H1 (cell line): Measurements from ENCODE around the gene RBP3. TPM values are rescaled to one million over a fixed set of nuclear protein-coding genes. Genes with fewer than 3 reads are reported as not detected.

ENCODE experiments used
- CTCF ChIA-PET: fragments of 300-600 bp; sonication (Branson Sonifier 250); formaldehyde crosslinking; loops from one replicate; lab custom pipeline; 2021; ENCODE audit not compliant: partially characterized antibody; lab: Charles Lee
- POLR2A ChIA-PET: fragments of 300-600 bp; sonication (Branson Sonifier 250); formaldehyde crosslinking; loops from one replicate; lab custom pipeline; 2021; ENCODE audit warnings: inconsistent platforms; ENCODE audit not compliant: partially characterized antibody; lab: Charles Lee
- DNase-seq, 2 experiments: peaks; one replicate each; pipeline versions ENCODE4 v3.0.0 to v3.0.0-alpha.2; 2010 to 2022; ENCODE audit warnings: low spot score in 2 of 2, low read depth in 1 of 2, mixed read lengths in 1 of 2
- FAIRE-seq: peaks from 2 replicates; lab custom pipeline; 2011; peaks lifted over from hg19 to GRCh38; lab: Jason Lieb, UNC
- H2AFZ ChIP-seq: 2 replicates; pipeline ENCODE4 v1.8.1; 2012; ENCODE audit warnings: low read length, inconsistent platforms
- H2AK5ac ChIP-seq: 2 replicates; pipeline ENCODE4 v1.6.1; 2013; ENCODE audit warnings: low read depth, low read length
- H2BK120ac ChIP-seq: replicated peaks from 2 replicates; pipeline ENCODE3; 2013; ENCODE audit warnings: low read depth, low read length, inconsistent platforms
- H2BK12ac ChIP-seq: 2 replicates; pipeline ENCODE4 v1.6.1; 2013; ENCODE audit warnings: low read depth, low read length
- H2BK15ac ChIP-seq: 2 replicates; pipeline ENCODE4 v1.6.1; 2013; ENCODE audit warnings: low read length
- H2BK20ac ChIP-seq: 2 replicates; pipeline ENCODE4 v1.6.1; 2013; ENCODE audit warnings: low read length
- H2BK5ac ChIP-seq: 2 replicates; pipeline ENCODE4 v1.6.1; 2013; ENCODE audit warnings: low read depth, low read length
- H3K14ac ChIP-seq: 2 replicates; pipeline ENCODE4 v1.6.1; 2013; ENCODE audit warnings: inconsistent platforms; ENCODE audit not compliant: insufficient read length
- H3K18ac ChIP-seq: 2 replicates; pipeline ENCODE4 v1.6.1; 2013; ENCODE audit warnings: low read length; ENCODE audit errors: extremely low read depth
- H3K23ac ChIP-seq: 2 replicates; pipeline ENCODE4 v1.6.1; 2013; ENCODE audit warnings: inconsistent platforms; ENCODE audit not compliant: insufficient read length
- H3K23me2 ChIP-seq: 2 replicates; pipeline ENCODE4 v1.6.1; 2013; ENCODE audit warnings: low read depth, low read length
- H3K27ac ChIP-seq: 2 replicates; pipeline ENCODE4 v1.6.1; 2011; ENCODE audit warnings: low read depth, low read length, inconsistent platforms
- H3K27me3 ChIP-seq, 4 experiments: replicated peaks in 1 of 4; 1 replicate in 1 of 4; 2 replicates in 3 of 4; pipeline versions ENCODE4 v1.6.1 to v1.8.1; 2011 to 2013; ENCODE audit warnings: low read length in 3 of 4, mild to moderate bottlenecking in 3 of 4, inconsistent platforms in 2 of 4, mixed read lengths in 2 of 4, moderate library complexity in 1 of 4; ENCODE audit not compliant: control insufficient read depth in 3 of 4, insufficient read depth in 3 of 4; ENCODE audit errors: extremely low read depth in 1 of 4
- H3K36me3 ChIP-seq, 4 experiments: 2 replicates each; pipeline versions ENCODE4 v1.6.1 to v1.8.1; 2011 to 2013; ENCODE audit warnings: mild to moderate bottlenecking in 4 of 4, low read length in 3 of 4, moderate library complexity in 2 of 4, control low read depth in 1 of 4, inconsistent platforms in 1 of 4; ENCODE audit not compliant: insufficient read depth in 4 of 4, control insufficient read depth in 2 of 4
- H3K4ac ChIP-seq: replicated peaks from 2 replicates; pipeline ENCODE3; 2013; ENCODE audit warnings: low read length, low read depth, mixed read lengths, inconsistent platforms; ENCODE audit not compliant: insufficient read length
- H3K4me1 ChIP-seq, 4 experiments: replicated peaks in 1 of 4; 1 replicate in 1 of 4; 2 replicates in 3 of 4; pipeline versions ENCODE4 v1.6.1 to v1.8.1; 2011 to 2013; ENCODE audit warnings: low read length in 3 of 4, inconsistent platforms in 2 of 4, mixed read lengths in 1 of 4; ENCODE audit not compliant: insufficient read depth in 4 of 4, control insufficient read depth in 3 of 4
- H3K4me2 ChIP-seq, 2 experiments: 2 replicates each; pipeline versions ENCODE4 v1.6.1 to v1.8.1; 2011 to 2013; ENCODE audit warnings: low read depth in 2 of 2, low read length in 2 of 2, control low read depth in 1 of 2, inconsistent platforms in 1 of 2, mild to moderate bottlenecking in 1 of 2; ENCODE audit not compliant: insufficient read depth in 1 of 2
- H3K4me3 ChIP-seq, 4 experiments: fragments of 200-600, 300-600 bp in 1 of 4; sonication (generic), shearing (Covaris generic), sonication (Bioruptor Twin) in 1 of 4; 2 replicates each; pipeline versions ENCODE4 v1.5.1 to v1.8.1; 2011 to 2016; ENCODE audit warnings: low read length in 4 of 4, low read depth in 3 of 4, control low read depth in 2 of 4, inconsistent platforms in 2 of 4, mild to moderate bottlenecking in 2 of 4, mixed read lengths in 1 of 4, moderate library complexity in 1 of 4; ENCODE audit not compliant: insufficient read depth in 2 of 4; ENCODE audit errors: extremely low read depth in 1 of 4
- H3K56ac ChIP-seq: replicated peaks from 2 replicates; pipeline ENCODE3; 2013; ENCODE audit warnings: low read depth, mild to moderate bottlenecking, mixed read lengths, low read length, inconsistent platforms; ENCODE audit not compliant: insufficient read length
- H3K79me1 ChIP-seq: 2 replicates; pipeline ENCODE4 v1.6.1; 2013; ENCODE audit warnings: low read depth, low read length, control low read depth
- H3K79me2 ChIP-seq, 2 experiments: 2 replicates each; pipeline versions ENCODE4 v1.6.1 to v1.8.1; 2012 to 2013; ENCODE audit warnings: low read length in 2 of 2, mild to moderate bottlenecking in 2 of 2, inconsistent platforms in 1 of 2; ENCODE audit not compliant: insufficient read depth in 2 of 2, control insufficient read depth in 1 of 2
- H3K9ac ChIP-seq, 4 experiments: replicated peaks in 1 of 4; 1 replicate in 1 of 4; 2 replicates in 3 of 4; pipeline versions ENCODE4 v1.6.1 to v1.8.1; 2011 to 2013; ENCODE audit warnings: low read depth in 3 of 4, low read length in 3 of 4, control low read depth in 2 of 4, mild to moderate bottlenecking in 2 of 4, moderate library complexity in 2 of 4, inconsistent platforms in 1 of 4; ENCODE audit errors: extremely low read depth in 1 of 4
- H3K9me3 ChIP-seq, 2 experiments: 2 replicates each; pipeline versions ENCODE4 v1.6.1 to v1.8.1; 2012 to 2013; ENCODE audit warnings: mild to moderate bottlenecking in 2 of 2, moderate library complexity in 2 of 2, control low read depth in 1 of 2, inconsistent platforms in 1 of 2, low read depth in 1 of 2, low read length in 1 of 2, mixed read lengths in 1 of 2; ENCODE audit not compliant: insufficient read depth in 2 of 2
- H4K20me1 ChIP-seq, 2 experiments: replicated peaks in 1 of 2; 2 replicates each; pipeline versions ENCODE3 to v1.8.1; 2011 to 2013; ENCODE audit warnings: inconsistent platforms in 2 of 2, low read length in 2 of 2, mild to moderate bottlenecking in 1 of 2; ENCODE audit not compliant: insufficient read depth in 2 of 2, control insufficient read depth in 1 of 2
- H4K5ac ChIP-seq: 2 replicates; pipeline ENCODE4 v1.6.1; 2013; ENCODE audit warnings: low read length, low read depth, mixed read lengths, inconsistent platforms; ENCODE audit not compliant: insufficient read length
- H4K8ac ChIP-seq: 2 replicates; pipeline ENCODE4 v1.8.0; 2013; ENCODE audit warnings: mild to moderate bottlenecking, moderate library complexity, low read length, inconsistent platforms; ENCODE audit not compliant: insufficient read depth; ENCODE audit errors: extremely low read depth
- H4K91ac ChIP-seq: replicated peaks from 2 replicates; pipeline ENCODE3; 2013; ENCODE audit warnings: low read length, mixed read lengths, inconsistent platforms; ENCODE audit not compliant: insufficient read length
- CBX5 ChIP-seq: fragments of 300-800, 300-1000 bp; sonication (generic); IDR thresholded peaks from 2 replicates; pipeline ENCODE4 v1.7.1; 2016; ENCODE audit warnings: antibody characterized with exemption, low read length, low read depth
- CBX8 ChIP-seq: fragments of 300-800, 300-1000 bp; sonication (generic); IDR thresholded peaks from 2 replicates; pipeline ENCODE4 v1.7.1; 2016; ENCODE audit warnings: low read depth, low read length, borderline replicate concordance
- FOSL1 ChIP-seq: IDR thresholded peaks from 2 replicates; pipeline ENCODE4 v1.6.1; 2011; ENCODE audit warnings: mild to moderate bottlenecking, low read depth, low read length, moderate library complexity; ENCODE audit not compliant: insufficient read depth
- GTF2F1 ChIP-seq: IDR thresholded peaks from 2 replicates; pipeline ENCODE4 v1.6.1; 2012; ENCODE audit warnings: low read depth, low read length, improper control_type of control experiment, borderline replicate concordance
- PHF8 ChIP-seq: fragments of 200-600 bp; sonication (generic); conservative IDR thresholded peaks from 2 replicates; pipeline ENCODE4 v1.7.1; 2012; ENCODE audit warnings: low read depth, mild to moderate bottlenecking, inconsistent platforms, low read length, moderate library complexity
- POLR2A ChIP-seq, 2 experiments: IDR thresholded peaks; 1 replicate in 1 of 2; 2 replicates in 1 of 2; pipeline ENCODE4 v1.6.1; 2011; ENCODE audit warnings: low read depth in 2 of 2, low read length in 2 of 2, mild to moderate bottlenecking in 2 of 2; ENCODE audit errors: control extremely low read depth in 1 of 2
- RXRA ChIP-seq: IDR thresholded peaks from 2 replicates; pipeline ENCODE4 v1.6.1; 2011; ENCODE audit warnings: low read depth, mild to moderate bottlenecking, low read length, moderate library complexity; ENCODE audit not compliant: insufficient read depth
- SAP30 ChIP-seq: fragments of 300-600 bp; sonication (generic); IDR thresholded peaks from 2 replicates; pipeline ENCODE4 v1.7.1; 2012; ENCODE audit warnings: low read length, moderate library complexity, mild to moderate bottlenecking, inconsistent platforms; ENCODE audit not compliant: insufficient read depth, insufficient replicate concordance
- SP1 ChIP-seq: IDR thresholded peaks from 2 replicates; pipeline ENCODE4 v1.6.1; 2011; ENCODE audit warnings: low read depth, low read length
- SP4 ChIP-seq: IDR thresholded peaks from 2 replicates; pipeline ENCODE4 v1.6.1; 2012; ENCODE audit warnings: low read length, inconsistent platforms
- WGBS, 2 experiments: shearing (Covaris generic) in 1 of 2; methylation state at CpG; one replicate each; pipeline versions ENCODE4 v1.1.6 to v1.1.7; 2013 to 2015; ENCODE audit warnings: low lambda C conversion rate in 2 of 2, mixed read lengths in 2 of 2, inconsistent platforms in 1 of 2, low coverage in 1 of 2, missing lambda C conversion rate in 1 of 2; ENCODE audit not compliant: insufficient replicate concordance in 2 of 2, insufficient coverage in 1 of 2, insufficient read length in 1 of 2; ENCODE audit errors: extremely low coverage in 1 of 2, missing lambda C conversion rate in 1 of 2; 5-methylcytosine and 5-hydroxymethylcytosine counted together
- polyA plus RNA-seq, 7 experiments: library from polyadenylated mRNA; depleted of rRNA in 3 of 7; stranded (reverse) in 5 of 7; unstranded in 2 of 7; fragments of >200 nt in 5 of 7; fragments of 200-250 nt in 2 of 7; gene quantifications; 1 replicate in 5 of 7; 2 replicates in 1 of 7; 4 replicates in 1 of 7; pipeline versions ENCODE4 v1.2.1 to v1.2.3, GENCODE V29; 2011 to 2013; ENCODE audit warnings: missing spikeins in 2 of 7, mixed read lengths in 2 of 7
- total RNA-seq: library from RNA; stranded (reverse); fragmentation: NEBNext Ultra II Directional; extraction: Animal tissue kit (Norgen Biotek cat#: 25700); gene quantifications from 2 replicates; pipeline ENCODE4 v1.2.1, GENCODE V29; 2021

Gene RBP3
- total and polyA plus RNA-seq, 2 of the 8 experiments (the other 6 are each of a cell fraction or from before 2014, with no cell fraction given): not detected

GRCh38 chr10:47363781-47364180, 15.6 kb downstream of the RBP3 start:
- Histone ChIP-seq H4K20me1 (no peaks in the 10 kb centered on the region), H3K79me2 (no peaks in the 10 kb centered on the region), H3K27me3 (no peaks in the 10 kb centered on the region), H4K91ac (no peak overlapping the region), H2BK120ac (no peak overlapping the region), H2AK5ac (no peak overlapping the region), H3K4ac (no peak overlapping the region), H3K79me1 (no peaks in the 10 kb centered on the region), H3K23me2 (no peaks in the 10 kb centered on the region), H4K8ac (no peak overlapping the region), H3K9me3 (no peaks in the 10 kb centered on the region), H3K27ac (no peak overlapping the region), H3K14ac (no peak overlapping the region), H3K4me1 (peaks cover 2 to 7% (median 3%) of the 10 kb centered on the region in 4 experiments; a peak in 3 of 7 replicates), H3K18ac (no peak overlapping the region), H3K4me2 (no peak overlapping the region), H3K9ac (no peak overlapping the region), H2AFZ (no peak overlapping the region), H2BK12ac (no peak overlapping the region), H4K5ac (no peak overlapping the region), H3K23ac (no peak overlapping the region), H2BK15ac (no peak overlapping the region), H3K4me3 (no peak overlapping the region), H2BK20ac (no peak overlapping the region)
- no peak for FAIRE-seq
- DNase-seq: no peak
- WGBS, 2 experiments: 85% methylated on average over 3 of the region's 3 CpGs; no CpG with 5 or more reads in 1 of the 2 experiments
- ChIA-PET CTCF (interaction anchor here (1.2 to 8.9 kb wide), 6 partner anchors 10 to 332 kb away, joined by 3 to 132 read pairs (median 14); partner anchors contain the start of gene RBP3), POLR2A (interaction anchor here (1.2 to 1.8 kb wide), 2 partner anchors 13 to 21 kb away, joined by 3 to 4 read pairs; partner anchors contain the start of gene ZNF488)
- no peak for TF ChIP-seq FOSL1
- TF ChIP-seq CBX8: no peak
- TF ChIP-seq SP4: no peak
- TF ChIP-seq SAP30: no peak
- no peak for TF ChIP-seq SP1
- no peak for TF ChIP-seq CBX5
- TF ChIP-seq GTF2F1: no peak
- no peak for TF ChIP-seq PHF8
- TF ChIP-seq POLR2A (IDR thresholded peaks at IDR 0.05; ENCODE audit: control extremely low read depth in 1 of 2, low read depth in 2 of 2, low read length in 2 of 2): no peak
- TF ChIP-seq RXRA: no peak
- TF ChIP-seq, all 59 proteins: peak for 0
- Histone ChIP-seq H3K56ac (no peak overlapping the region), H3K36me3 (no peaks in the 10 kb centered on the region), H2BK5ac (no peak overlapping the region)
